NCI-H187 treated with DMSO at 0.1 percent for 48 hours (cell line): ENCODE data around the gene SMC5.
"Not testable (repeated sequence)": the region's sequence is repeated elsewhere in the genome, so short reads cannot be mapped to it uniquely, and the experiment has no call there.

Source experiments
- DNase-seq: peaks from one replicate; lab custom pipeline; 2025; lab: John Stamatoyannopoulos, UW

The SMC5 gene

GRCh38 chr9:70258692-70259511 lies at the start of gene SMC5:
TSS of gene SMC5 (plus strand) at chr9:70258978. CDS start at chr9:70259079, 101 bp downstream.
- DNase-seq = peak; percentile 5

- no peak for DNase-seq
Observed at GRCh38 chr9:70217029-70217428, 41.7 kb upstream of the SMC5 start.

- DNase-seq = no peak
Observed at GRCh38 chr9:70218767-70219166, 40.0 kb upstream of the SMC5 start.

GRCh38 chr9:70220216-70220615 lies 38.6 kb upstream of the SMC5 start:
- DNase-seq = no peak

- DNase-seq = no peak
Observed at GRCh38 chr9:70222354-70222753, 36.4 kb upstream of the SMC5 start.

GRCh38 chr9:70228118-70228517 lies 30.7 kb upstream of the SMC5 start:
- no peak for DNase-seq

- DNase-seq = no peak
Observed at GRCh38 chr9:70228611-70229010, 30.2 kb upstream of the SMC5 start.

- no peak for DNase-seq
Observed at GRCh38 chr9:70229026-70229425, 29.8 kb upstream of the SMC5 start.

- DNase-seq = no peak
Observed at GRCh38 chr9:70229579-70229978, 29.2 kb upstream of the SMC5 start.

- no peak for DNase-seq
Observed at GRCh38 chr9:70232476-70232875, 26.3 kb upstream of the SMC5 start.

- DNase-seq = not testable (repeated sequence)
Observed at GRCh38 chr9:70234208-70234607, 24.6 kb upstream of the SMC5 start.

- DNase-seq = not testable (repeated sequence)
Observed at GRCh38 chr9:70245952-70246351, 12.8 kb upstream of the SMC5 start.

GRCh38 chr9:70250221-70250620 lies 8.6 kb upstream of the SMC5 start:
- no peak for DNase-seq

GRCh38 chr9:70255486-70255885 lies 3.3 kb upstream of the SMC5 start:
- no peak for DNase-seq

- no peak for DNase-seq
Observed at GRCh38 chr9:70256123-70256551, 2.6 kb upstream of the SMC5 start.

- DNase-seq = no peak
Observed at GRCh38 chr9:70257502-70257901, 1.3 kb upstream of the SMC5 start.

- DNase-seq = no peak
Observed at GRCh38 chr9:70257991-70258691, 637 bp upstream of the SMC5 start.

GRCh38 chr9:70259512-70259802 lies 679 bp downstream of the SMC5 start:
- DNase-seq = no peak

GRCh38 chr9:70260007-70260443 lies 1.2 kb downstream of the SMC5 start:
- DNase-seq = no peak

GRCh38 chr9:70260606-70261005 lies 1.8 kb downstream of the SMC5 start:
- DNase-seq = no peak

- no peak for DNase-seq
Observed at GRCh38 chr9:70261131-70261870, 2.5 kb downstream of the SMC5 start.

GRCh38 chr9:70262366-70262765 lies 3.6 kb downstream of the SMC5 start:
- DNase-seq = no peak

GRCh38 chr9:70262948-70263347 lies 4.2 kb downstream of the SMC5 start:
- DNase-seq = no peak
